T-cell (primary cell): Measurements from ENCODE around the gene ZNF146. TPM values are rescaled to one million over a fixed set of nuclear protein-coding genes. Genes with fewer than 3 reads are reported as not detected.
"Not testable (repeated sequence)": the region's sequence is repeated elsewhere in the genome, so short reads cannot be mapped to it uniquely, and the experiment has no call there.

Experiments
- ATAC-seq, 4 experiments: fragments of 200-7000 bp in 3 of 4; fragments of 150-1000 bp in 1 of 4; cut with Tn5 transposase; replicated peaks in 1 of 4; 1 replicate in 3 of 4; 2 replicates in 1 of 4; pipeline ENCODE4 v1.10.0; 2021; ENCODE audit warnings: moderate library complexity in 3 of 4, mild to moderate bottlenecking in 2 of 4, moderate number of reproducible peaks in 1 of 4
- CTCF ChIA-PET, 2 donors: fragments of 300-600 bp; sonication (Branson Sonifier 250); formaldehyde crosslinking; loops; one replicate each; lab custom pipeline; 2022; ENCODE audit warnings: antibody characterized with exemption in 2 of 2; lab: Charles Lee
- POLR2A ChIA-PET, 2 donors: fragments of 300-600 bp; sonication (Branson Sonifier 250); formaldehyde crosslinking; loops; one replicate each; lab custom pipeline; 2022; ENCODE audit warnings: antibody characterized with exemption in 2 of 2; lab: Charles Lee
- DNase-seq, 35 experiments: peaks; one replicate each; pipeline versions ENCODE4 v3.0.0 to v3.0.0-alpha.2; 2013 to 2023
- H3K27ac ChIP-seq: one replicate; pipeline ENCODE4 v1.5.1; 2013; ENCODE audit warnings: low read length
- H3K27me3 ChIP-seq, 2 experiments: replicated peaks in 1 of 2; 1 replicate in 1 of 2; 2 replicates in 1 of 2; pipeline versions ENCODE4 v1.6.1 to v1.7.0; 2013; ENCODE audit warnings: low read length in 1 of 2, mixed read lengths in 1 of 2; ENCODE audit not compliant: control insufficient read depth in 2 of 2, insufficient read depth in 2 of 2; ENCODE audit errors: extremely low read depth in 1 of 2
- H3K36me3 ChIP-seq, 2 donors: 1 replicate in 1 of 2; 2 replicates in 1 of 2; pipeline versions ENCODE4 v1.6.1 to v1.7.0; 2013; ENCODE audit warnings: low read length in 1 of 2; ENCODE audit not compliant: control insufficient read depth in 2 of 2, insufficient read depth in 1 of 2; ENCODE audit errors: extremely low read depth in 1 of 2
- H3K4me1 ChIP-seq, 2 experiments: 1 replicate in 1 of 2; 2 replicates in 1 of 2; pipeline versions ENCODE4 v1.6.1 to v1.7.0; 2013; ENCODE audit warnings: low read length in 2 of 2, mixed read lengths in 1 of 2; ENCODE audit not compliant: insufficient read depth in 2 of 2, control insufficient read depth in 1 of 2; ENCODE audit errors: extremely low read depth in 1 of 2
- H3K4me3 ChIP-seq, 2 donors: 1 replicate in 1 of 2; 2 replicates in 1 of 2; pipeline versions ENCODE4 v1.5.1 to v1.7.0; 2013; ENCODE audit warnings: mild to moderate bottlenecking in 2 of 2, low read length in 1 of 2, moderate library complexity in 1 of 2; ENCODE audit not compliant: control insufficient read depth in 1 of 2; ENCODE audit errors: extremely low read depth in 1 of 2
- H3K9me3 ChIP-seq: 2 replicates; pipeline ENCODE4 v1.7.0; 2013
- H3K27ac Mint-ChIP-seq, 2 donors: one replicate each; pipeline ENCODE4 v1.8.0; 2020 to 2021; ENCODE audit warnings: mild to moderate bottlenecking in 2 of 2, mixed read lengths in 2 of 2
- H3K27me3 Mint-ChIP-seq, 2 donors: one replicate each; pipeline ENCODE4 v1.8.0; 2021 to 2022; ENCODE audit warnings: mixed read lengths in 2 of 2
- H3K36me3 Mint-ChIP-seq: one replicate; pipeline ENCODE4 v1.8.0; 2021; ENCODE audit warnings: mixed read lengths
- H3K4me1 Mint-ChIP-seq, 3 donors: one replicate each; pipeline ENCODE4 v1.8.0; 2020 to 2022; ENCODE audit warnings: mixed read lengths in 3 of 3, mild to moderate bottlenecking in 1 of 3
- H3K4me3 Mint-ChIP-seq, 3 donors: one replicate each; pipeline ENCODE4 v1.8.0; 2020 to 2022; ENCODE audit warnings: mild to moderate bottlenecking in 3 of 3, mixed read lengths in 3 of 3, moderate library complexity in 3 of 3
- H3K9me3 Mint-ChIP-seq, 3 donors: one replicate each; pipeline ENCODE4 v1.8.0; 2020 to 2022; ENCODE audit warnings: mixed read lengths in 3 of 3
- WGBS: methylation state at CpG from one replicate; pipeline ENCODE4 v1.1.5; 2013; ENCODE audit warnings: missing lambda C conversion rate; ENCODE audit not compliant: insufficient coverage; 5-methylcytosine and 5-hydroxymethylcytosine counted together
- total RNA-seq, 35 experiments: library from RNA in 6 of 35; stranded (reverse) in 6 of 35; fragments of 120-200 nt in 1 of 35; gene quantifications; one replicate each; pipeline versions ENCODE4 v1.2.1 to v1.2.4 and lab custom pipeline; 2013 to 2026

ZNF146 gene
- total RNA-seq, 5 donors from 2014 or later (not counting 1 experiment from before 2014, with no cell fraction given), result 24.4 to 63.2 (median 61.1) TPM

DNA sequence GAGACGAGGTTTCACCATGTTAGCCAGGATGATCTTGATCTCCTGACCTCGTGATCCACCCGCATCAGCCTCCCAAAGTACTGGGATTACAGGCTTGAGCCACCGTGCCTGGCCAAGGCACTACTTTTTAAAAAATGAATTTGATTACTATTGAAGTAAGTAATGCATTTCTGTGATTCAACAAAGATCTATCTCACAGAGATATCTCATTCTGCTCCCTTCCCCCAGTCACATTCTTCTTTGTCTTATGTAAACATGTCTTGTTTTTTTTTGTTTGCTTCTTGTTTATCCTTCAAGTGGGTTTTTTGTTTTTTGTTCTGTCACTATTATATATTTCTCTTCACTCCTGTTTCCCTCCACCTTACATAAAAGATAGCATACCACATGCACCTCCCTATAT lies 6.6 kb downstream of the ZNF146 start:
- Histone ChIP-seq H3K27me3 (no peaks in the 10 kb centered on the region), H3K9me3 (no peaks in the 10 kb centered on the region), H3K27ac (no peak overlapping the region), H3K4me3 (no peak overlapping the region), H3K4me1 (peaks cover 10 to 28% of the 10 kb centered on the region in 2 experiments), H3K36me3 (peaks cover 7 to 48% of the 10 kb centered on the region in 2 donors)
- 80% methylated on average over 1 of the region's 4 CpGs for WGBS
- ChIA-PET CTCF (no interaction called here), POLR2A (no interaction called here)
- peak overlapping the region in 1 of 2 donors; percentile 25 for H3K27ac Mint-ChIP-seq
- H3K27me3 Mint-ChIP-seq, result no peaks in the 10 kb centered on the region
- no peak for ATAC-seq
- peaks cover 4 to 11% (median 6%) of the 10 kb centered on the region in 3 donors for H3K9me3 Mint-ChIP-seq
- H3K36me3 Mint-ChIP-seq, result peaks cover 55% of the 10 kb centered on the region
- peaks cover 55 to 59% (median 56%) of the 10 kb centered on the region in 3 donors for H3K4me1 Mint-ChIP-seq
- DNase-seq, result no peak
- no peak overlapping the region for H3K4me3 Mint-ChIP-seq

GRCh38 chr19:36222503-36222902 lies 7.6 kb downstream of the ZNF146 start:
- no peak for DNase-seq
- Histone ChIP-seq H3K27ac (no peak overlapping the region), H3K4me3 (no peak overlapping the region), H3K36me3 (peaks cover 8 to 53% of the 10 kb centered on the region in 2 donors), H3K9me3 (no peaks in the 10 kb centered on the region), H3K27me3 (no peaks in the 10 kb centered on the region), H3K4me1 (peaks cover 10 to 20% of the 10 kb centered on the region in 2 experiments)
- POLR2A ChIA-PET, result interaction anchor here in 1 of 2 donors (0.6 kb wide), 1 partner anchor 1007 kb away, joined by 16 read pairs; no protein-coding TSS in a partner anchor
- Mint-ChIP-seq H3K4me3 (peak overlapping the region in 1 of 3 donors; percentile 20), H3K27me3 (no peaks in the 10 kb centered on the region), H3K36me3 (peaks cover 57% of the 10 kb centered on the region), H3K4me1 (peaks cover 50 to 52% (median 50%) of the 10 kb centered on the region in 3 donors), H3K9me3 (peaks cover 4 to 11% (median 6%) of the 10 kb centered on the region in 3 donors), H3K27ac (no peak overlapping the region)
- no peak for ATAC-seq
- CTCF ChIA-PET, result no interaction called here
- WGBS, result no CpG with 5 or more reads among the region's 4 CpGs

DNA sequence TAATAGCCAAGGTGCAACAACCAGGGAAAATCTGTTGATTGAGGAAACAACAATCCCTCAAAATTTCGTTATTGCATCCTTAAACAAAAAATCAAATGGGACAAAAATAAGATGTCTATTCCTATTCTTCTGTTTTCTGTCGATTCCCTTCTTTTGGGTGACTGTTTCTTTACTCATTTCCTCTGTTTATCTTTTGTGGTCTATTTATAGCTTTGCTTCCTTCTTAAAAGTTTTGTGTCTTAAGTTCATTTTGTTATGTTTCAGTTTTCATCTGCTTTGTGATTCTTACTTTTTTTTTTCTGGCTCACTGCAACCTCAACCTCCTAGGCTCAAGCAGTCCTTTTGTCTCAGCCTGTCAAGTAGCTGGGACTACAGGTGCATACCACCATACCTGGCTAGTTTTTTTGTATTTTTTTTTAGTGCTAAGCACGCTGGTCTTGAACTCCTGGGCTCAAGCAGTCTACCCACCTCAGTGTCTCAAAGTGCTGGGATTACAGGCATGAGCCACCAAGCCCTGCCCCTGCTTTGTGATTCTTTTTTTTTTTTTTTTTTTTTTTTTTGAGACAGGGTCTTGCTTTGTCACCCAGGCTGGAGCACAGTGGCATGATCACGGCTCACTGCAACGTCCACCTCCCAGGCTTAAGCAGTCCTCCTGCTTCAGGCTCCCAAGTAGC lies 10.4 kb downstream of the ZNF146 start:
- no CpG with 5 or more reads among the region's 5 CpGs for WGBS
- peak overlapping the region in 1 of 2 donors; percentile 72 for H3K27ac Mint-ChIP-seq
- Histone ChIP-seq H3K9me3 (peaks cover 15% of the 10 kb centered on the region), H3K4me1 (peaks cover 6 to 11% of the 10 kb centered on the region in 2 experiments), H3K4me3 (no peak overlapping the region), H3K27me3 (no peaks in the 10 kb centered on the region), H3K36me3 (peaks cover 23 to 74% of the 10 kb centered on the region in 2 donors), H3K27ac (no peak overlapping the region)
- CTCF ChIA-PET, result no interaction called here
- H3K4me1 Mint-ChIP-seq, result peaks cover 36 to 38% (median 37%) of the 10 kb centered on the region in 3 donors
- ATAC-seq (no peak), DNase-seq (no peak)
- no peaks in the 10 kb centered on the region for H3K27me3 Mint-ChIP-seq
- H3K36me3 Mint-ChIP-seq, result peaks cover 69% of the 10 kb centered on the region
- POLR2A ChIA-PET, result no interaction called here
- H3K4me3 Mint-ChIP-seq, result no peak overlapping the region
- peaks cover 13 to 24% (median 22%) of the 10 kb centered on the region in 3 donors for H3K9me3 Mint-ChIP-seq

DNA sequence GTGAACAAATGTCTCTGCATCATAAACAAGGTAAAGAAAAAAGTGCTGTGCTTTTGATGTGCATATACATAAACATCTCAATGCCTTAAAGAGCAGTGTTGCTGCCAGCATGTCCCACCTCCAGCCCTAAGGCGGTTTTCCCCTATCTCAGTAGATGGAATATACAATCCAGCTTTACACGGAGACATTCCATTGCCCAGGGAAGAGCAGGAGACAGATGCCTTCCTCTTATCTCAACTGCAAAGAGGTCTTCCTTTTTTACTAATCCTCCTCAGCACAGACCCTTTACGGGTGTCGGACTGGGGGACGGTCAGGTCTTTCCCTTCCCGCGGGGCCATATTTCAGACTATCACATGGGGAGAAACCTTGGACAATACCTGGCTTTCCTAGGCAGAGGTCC lies 18.7 kb downstream of the ZNF146 start:
- H3K27ac Mint-ChIP-seq, H3K4me1 Mint-ChIP-seq, POLR2A ChIA-PET, H3K4me1 ChIP-seq, CTCF ChIA-PET, H3K27me3 ChIP-seq, H3K27ac ChIP-seq, H3K27me3 Mint-ChIP-seq, DNase-seq, ATAC-seq: not testable (repeated sequence)
- WGBS, result 100% methylated on average over 2 of the region's 7 CpGs
- peaks cover 50 to 85% of the 10 kb centered on the region in 2 donors for H3K36me3 ChIP-seq
- peak overlapping the region in 1 of 2 donors; percentile 5 for H3K4me3 ChIP-seq
- Mint-ChIP-seq H3K4me3 (peak overlapping the region in 1 of 3 donors; percentile 24), H3K9me3 (peaks cover 13 to 50% (median 49%) of the 10 kb centered on the region in 3 donors), H3K36me3 (peaks cover 93% of the 10 kb centered on the region)
- H3K9me3 ChIP-seq, result peaks cover 39% of the 10 kb centered on the region

- Histone ChIP-seq H3K4me3 (peak overlapping the region in 1 of 2 donors; percentile 2), H3K36me3 (peaks cover 35 to 57% of the 10 kb centered on the region in 2 donors), H3K27ac (no peak overlapping the region), H3K27me3 (no peaks in the 10 kb centered on the region), H3K4me1 (no peaks in the 10 kb centered on the region), H3K9me3 (peaks cover 30% of the 10 kb centered on the region)
- Mint-ChIP-seq H3K36me3 (peaks cover 81% of the 10 kb centered on the region), H3K27ac (no peak overlapping the region), H3K9me3 (peaks cover 5 to 52% (median 47%) of the 10 kb centered on the region in 3 donors), H3K4me3 (no peak overlapping the region), H3K4me1 (no peaks in the 10 kb centered on the region), H3K27me3 (no peaks in the 10 kb centered on the region)
- ATAC-seq, result no peak
- DNase-seq, result no peak
- no CpG with 5 or more reads among the region's 6 CpGs for WGBS
- ChIA-PET CTCF (no interaction called here), POLR2A (no interaction called here)
Observed at GRCh38 chr19:36236304-36236945, 21.5 kb downstream of the ZNF146 start.

- WGBS, result no CpG with 5 or more reads among the region's 3 CpGs
- no peak overlapping the region for H3K4me3 ChIP-seq
- ChIA-PET CTCF (no interaction called here), POLR2A (no interaction called here)
- peaks cover 33 to 52% of the 10 kb centered on the region in 2 donors for H3K36me3 ChIP-seq
- H3K9me3 ChIP-seq, result peaks cover 30% of the 10 kb centered on the region
- no peaks in the 10 kb centered on the region for H3K27me3 Mint-ChIP-seq
- H3K36me3 Mint-ChIP-seq, result peaks cover 76% of the 10 kb centered on the region
- H3K4me3 Mint-ChIP-seq, result no peak overlapping the region
- peaks cover 5 to 53% (median 50%) of the 10 kb centered on the region in 3 donors for H3K9me3 Mint-ChIP-seq
- no peak overlapping the region for H3K27ac ChIP-seq
- H3K4me1 Mint-ChIP-seq, result no peaks in the 10 kb centered on the region
- H3K27me3 ChIP-seq, result no peaks in the 10 kb centered on the region
- DNase-seq (no peak), ATAC-seq (no peak)
- H3K4me1 ChIP-seq, result no peaks in the 10 kb centered on the region
- no peak overlapping the region for H3K27ac Mint-ChIP-seq
Observed at GRCh38 chr19:36236946-36237310, 22.0 kb downstream of the ZNF146 start.
